B cell (primary cell): Measurements from ENCODE around the gene MAML2. TPM values are rescaled to one million over a fixed set of nuclear protein-coding genes. Genes with fewer than 3 reads are reported as not detected.
"Not testable (repeated sequence)": the region's sequence is repeated elsewhere in the genome, so short reads cannot be mapped to it uniquely, and the experiment has no call there.

ENCODE experiments used
- ATAC-seq: fragments of 200-7000 bp; cut with Tn5 transposase; one replicate; pipeline ENCODE4 v1.10.0; 2021; ENCODE audit warnings: low read depth, mild to moderate bottlenecking, moderate number of reproducible peaks, moderate library complexity
- CTCF ChIA-PET: fragments of 350-600 bp; sonication (Branson Sonifier 250); formaldehyde crosslinking; loops from one replicate; lab custom pipeline; 2021; ENCODE audit warnings: antibody characterized with exemption, inconsistent platforms; lab: Charles Lee
- POLR2A ChIA-PET: fragments of 350-600 bp; sonication (Branson Sonifier 250); formaldehyde crosslinking; loops from one replicate; lab custom pipeline; 2021; ENCODE audit warnings: antibody characterized with exemption; lab: Charles Lee
- DNase-seq: peaks from one replicate; pipeline ENCODE4 v3.0.0; 2013
- H2AFZ ChIP-seq: 2 replicates; pipeline ENCODE4 v1.6.1; 2012; ENCODE audit warnings: mild to moderate bottlenecking, low read depth, low read length; ENCODE audit not compliant: insufficient read depth, poor library complexity, severe bottlenecking
- H3K27ac ChIP-seq, 2 donors: 1 replicate in 1 of 2; 2 replicates in 1 of 2; pipeline ENCODE4 v1.5.1; 2012 to 2013; ENCODE audit warnings: low read length in 2 of 2, mild to moderate bottlenecking in 2 of 2, moderate library complexity in 1 of 2
- H3K27me3 ChIP-seq, 4 experiments: fragments of 200-600 bp in 1 of 4; sonication (generic) in 1 of 4; replicated peaks in 1 of 4; 1 replicate in 2 of 4; 2 replicates in 2 of 4; pipeline versions ENCODE4 v1.6.1 to v1.7.0; 2013 to 2016; ENCODE audit warnings: low read length in 3 of 4, mild to moderate bottlenecking in 2 of 4, mixed read lengths in 1 of 4, moderate library complexity in 1 of 4; ENCODE audit not compliant: insufficient read depth in 4 of 4, control insufficient read depth in 3 of 4; ENCODE audit errors: control extremely low read depth in 1 of 4
- H3K36me3 ChIP-seq, 2 experiments: replicated peaks in 1 of 2; 1 replicate in 1 of 2; 2 replicates in 1 of 2; pipeline versions ENCODE4 v1.6.1 to v1.7.1; 2013; ENCODE audit warnings: low read length in 1 of 2; ENCODE audit not compliant: insufficient read depth in 2 of 2, control insufficient read depth in 1 of 2; ENCODE audit errors: control extremely low read depth in 1 of 2, extremely low read depth in 1 of 2
- H3K4me1 ChIP-seq, 2 donors: fragments of 200-600 bp in 1 of 2; sonication (generic) in 1 of 2; 1 replicate in 1 of 2; 2 replicates in 1 of 2; pipeline versions ENCODE4 v1.5.1 to v1.6.1; 2013 to 2017; ENCODE audit warnings: low read length in 2 of 2; ENCODE audit not compliant: control insufficient read depth in 2 of 2, insufficient read depth in 2 of 2
- H3K4me2 ChIP-seq: replicated peaks from 2 replicates; pipeline ENCODE3; 2012; ENCODE audit warnings: mild to moderate bottlenecking, low read depth, low read length; ENCODE audit not compliant: poor library complexity, severe bottlenecking
- H3K4me3 ChIP-seq, 5 experiments: fragments of 200-600 bp in 1 of 5; sonication (generic) in 1 of 5; 1 replicate in 3 of 5; 2 replicates in 2 of 5; pipeline versions ENCODE4 v1.5.1 to v1.7.0; 2011 to 2016; ENCODE audit warnings: low read length in 4 of 5, mild to moderate bottlenecking in 4 of 5, low read depth in 2 of 5, control low read depth in 1 of 5, moderate library complexity in 1 of 5; ENCODE audit not compliant: insufficient read depth in 1 of 5; ENCODE audit errors: control extremely low read depth in 1 of 5, extremely low read depth in 1 of 5
- H3K79me2 ChIP-seq: fragments of 200-600 bp; sonication (generic); one replicate; pipeline ENCODE4 v1.6.0; 2016; ENCODE audit warnings: low read length; ENCODE audit not compliant: control insufficient read depth, insufficient read depth
- H3K9ac ChIP-seq: fragments of 200-600 bp; sonication (generic); 2 replicates; pipeline ENCODE4 v1.6.1; 2017; ENCODE audit warnings: mild to moderate bottlenecking, low read length, moderate library complexity
- H3K9me3 ChIP-seq, 3 donors: one replicate each; pipeline versions ENCODE4 v1.6.1 to v1.7.1; 2013; ENCODE audit warnings: low read length in 2 of 3; ENCODE audit not compliant: control insufficient read depth in 2 of 3, insufficient read depth in 1 of 3; ENCODE audit errors: control extremely low read depth in 1 of 3
- H4K20me1 ChIP-seq: 2 replicates; pipeline ENCODE4 v1.6.0; 2012; ENCODE audit warnings: mild to moderate bottlenecking, low read length; ENCODE audit not compliant: insufficient read depth, control insufficient read depth, poor library complexity, severe bottlenecking
- H3K27ac Mint-ChIP-seq: one replicate; pipeline ENCODE4 v1.8.0; 2021; ENCODE audit warnings: mixed read lengths
- H3K27me3 Mint-ChIP-seq: one replicate; pipeline ENCODE4 v1.8.0; 2021; ENCODE audit warnings: mixed read lengths
- H3K4me1 Mint-ChIP-seq: one replicate; pipeline ENCODE4 v1.8.0; 2021; ENCODE audit warnings: mixed read lengths
- H3K4me3 Mint-ChIP-seq: one replicate; pipeline ENCODE4 v1.8.0; 2021; ENCODE audit warnings: mixed read lengths
- H3K9me3 Mint-ChIP-seq: one replicate; pipeline ENCODE4 v1.8.0; 2022; ENCODE audit warnings: mixed read lengths; ENCODE audit not compliant: insufficient read depth
- EZH2 ChIP-seq: IDR thresholded peaks from 2 replicates; pipeline ENCODE4 v1.6.1; 2012; ENCODE audit warnings: borderline replicate concordance, low read depth, mild to moderate bottlenecking, moderate library complexity, low read length; ENCODE audit not compliant: insufficient read depth, poor library complexity, severe bottlenecking
- WGBS: methylation state at CpG from one replicate; pipeline ENCODE4 v1.1.5; 2013; ENCODE audit warnings: missing lambda C conversion rate; ENCODE audit not compliant: insufficient coverage; 5-methylcytosine and 5-hydroxymethylcytosine counted together
- intact Hi-C: fragments of 100-400 bp; cut with micrococcal nuclease; formaldehyde crosslinking; loops from one replicate; pipeline ENCODE4 v1.10.0; 2022
- polyA plus RNA-seq: library from polyadenylated mRNA; depleted of rRNA; stranded (reverse); fragments of >200 nt; gene quantifications from 2 replicates; pipeline ENCODE4 v1.2.3, GENCODE V29; 2012
- total RNA-seq, 2 donors: library from RNA; stranded (reverse); fragments of 120-200 nt in 1 of 2; gene quantifications; 1 replicate in 1 of 2; 2 replicates in 1 of 2; pipeline versions ENCODE4 v1.2.3 to v1.2.4, GENCODE V29; 2013 to 2022
- TF ChIP-seq, protein P1 (sequence below): fragments of 200-600 bp; IDR thresholded peaks from one replicate; pipeline ENCODE4 v1.8.0; 2022; ENCODE audit warnings: antibody characterized with exemption, mild to moderate bottlenecking

Gene MAML2
- total and polyA plus RNA-seq, 2 donors (not counting 1 experiment from before 2014, with no cell fraction given): 10.7 to 26.4 TPM

- H3K9me3 ChIP-seq: no peaks in the 10 kb centered on the region
- H3K4me3 ChIP-seq: peak overlapping the region in 1 of 5 experiments; percentile 8
- Mint-ChIP-seq H3K4me3 (peak overlapping the region; percentile 51), H3K27me3 (no peaks in the 10 kb centered on the region), H3K9me3 (no peaks in the 10 kb centered on the region), H3K27ac (peak overlapping the region; percentile 69), H3K4me1 (peaks cover 61% of the 10 kb centered on the region)
- ChIA-PET CTCF (interaction anchor here (0.6 to 1.3 kb wide), 2 partner anchors 12 to 130 kb away, joined by 3 read pairs; no protein-coding TSS in a partner anchor), POLR2A (interaction anchor here (1.1 kb wide), 1 partner anchor 73 kb away, joined by 4 read pairs; no protein-coding TSS in a partner anchor)
- peak overlapping the region; percentile 54 for H3K4me2 ChIP-seq
- TF ChIP-seq EZH2: no peak
- TF ChIP-seq, protein P1, sequence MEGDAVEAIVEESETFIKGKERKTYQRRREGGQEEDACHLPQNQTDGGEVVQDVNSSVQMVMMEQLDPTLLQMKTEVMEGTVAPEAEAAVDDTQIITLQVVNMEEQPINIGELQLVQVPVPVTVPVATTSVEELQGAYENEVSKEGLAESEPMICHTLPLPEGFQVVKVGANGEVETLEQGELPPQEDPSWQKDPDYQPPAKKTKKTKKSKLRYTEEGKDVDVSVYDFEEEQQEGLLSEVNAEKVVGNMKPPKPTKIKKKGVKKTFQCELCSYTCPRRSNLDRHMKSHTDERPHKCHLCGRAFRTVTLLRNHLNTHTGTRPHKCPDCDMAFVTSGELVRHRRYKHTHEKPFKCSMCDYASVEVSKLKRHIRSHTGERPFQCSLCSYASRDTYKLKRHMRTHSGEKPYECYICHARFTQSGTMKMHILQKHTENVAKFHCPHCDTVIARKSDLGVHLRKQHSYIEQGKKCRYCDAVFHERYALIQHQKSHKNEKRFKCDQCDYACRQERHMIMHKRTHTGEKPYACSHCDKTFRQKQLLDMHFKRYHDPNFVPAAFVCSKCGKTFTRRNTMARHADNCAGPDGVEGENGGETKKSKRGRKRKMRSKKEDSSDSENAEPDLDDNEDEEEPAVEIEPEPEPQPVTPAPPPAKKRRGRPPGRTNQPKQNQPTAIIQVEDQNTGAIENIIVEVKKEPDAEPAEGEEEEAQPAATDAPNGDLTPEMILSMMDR: no peak
- DNase-seq: peak; percentile 52
- no peaks in the 10 kb centered on the region for H3K27me3 ChIP-seq
- 35% methylated on average over 2 of the region's 4 CpGs for WGBS
- peak; percentile 78 for ATAC-seq
- intact Hi-C loops: loop anchor here (2.0 to 5.0 kb wide), 4 partner anchors 37 to 157 kb away; partner anchors contain the start of gene MAML2
- peak overlapping the region; percentile 34 for H3K9ac ChIP-seq
- peak overlapping the region in 1 of 2 donors; percentile 60 for H3K27ac ChIP-seq
- H4K20me1 ChIP-seq: peaks cover 9% of the 10 kb centered on the region
- H2AFZ ChIP-seq: no peak overlapping the region
- peaks cover 19% of the 10 kb centered on the region for H3K79me2 ChIP-seq
- peaks cover 43 to 48% of the 10 kb centered on the region in 2 donors for H3K4me1 ChIP-seq
- no peaks in the 10 kb centered on the region for H3K36me3 ChIP-seq
Measured at GRCh38 chr11:96185220-96185768, 157.7 kb downstream of the MAML2 start.

DNA sequence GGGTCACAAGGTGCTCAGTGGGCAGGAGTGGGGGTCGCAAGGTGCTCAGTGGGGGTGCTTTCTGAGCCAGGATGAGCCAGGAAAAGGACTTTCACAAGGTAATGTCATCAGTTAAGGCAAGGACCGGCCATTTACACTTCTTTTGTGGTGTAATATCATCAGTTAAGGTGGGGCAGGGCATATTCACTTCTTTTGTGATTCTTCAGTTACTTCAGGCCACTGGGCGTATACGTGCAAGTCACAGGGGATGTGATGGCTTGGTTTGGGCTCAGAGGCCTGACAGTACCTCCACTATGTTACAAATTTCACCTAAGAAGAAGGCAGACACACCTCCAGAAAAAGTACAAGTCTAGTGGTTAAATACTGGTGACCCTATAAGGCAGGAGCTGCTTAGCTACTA, 162.1 kb downstream of the MAML2 start:
- H3K4me1 Mint-ChIP-seq: peaks cover 25% of the 10 kb centered on the region
- WGBS: no CpG with 5 or more reads among the region's 4 CpGs
- H3K27ac ChIP-seq, POLR2A ChIA-PET, H3K36me3 ChIP-seq, H3K27me3 Mint-ChIP-seq, H3K4me3 ChIP-seq, H3K27me3 ChIP-seq, intact Hi-C loops, CTCF ChIA-PET, H3K4me3 Mint-ChIP-seq, H3K4me2 ChIP-seq, H2AFZ ChIP-seq, H3K9me3 ChIP-seq, H4K20me1 ChIP-seq, DNase-seq, ATAC-seq, H3K9ac ChIP-seq, H3K9me3 Mint-ChIP-seq: not testable (repeated sequence)
- H3K79me2 ChIP-seq: peaks cover 17% of the 10 kb centered on the region
- peaks cover 14 to 17% of the 10 kb centered on the region in 2 donors for H3K4me1 ChIP-seq
- H3K27ac Mint-ChIP-seq: peak overlapping the region; percentile 26
